A549 (cell line): Measurements from ENCODE around the gene ANXA6.

Experiments
- CEBPB ChIP-seq, 2 experiments: fragments of >200 bp in 1 of 2; sonication (Bioruptor Twin) in 1 of 2; formaldehyde crosslinking in 1 of 2; IDR thresholded peaks; 2 replicates each; pipeline ENCODE4 v1.6.1; 2012 to 2016
- CTCF ChIP-seq: fragments of >200 bp; sonication (Bioruptor Twin); formaldehyde crosslinking; IDR thresholded peaks from 3 replicates; pipeline ENCODE4 v1.5.1; 2016
- ELK1 ChIP-seq: fragments of 150-350 bp; IDR thresholded peaks from 2 replicates; pipeline ENCODE4 v1.6.1; 2014; ENCODE audit warnings: low read depth, mild to moderate bottlenecking, low read length
- HDAC2 ChIP-seq: fragments of 200-600 bp; sonication (generic); IDR thresholded peaks from 2 replicates; pipeline ENCODE4 v1.6.1; 2016
- JUN ChIP-seq, 2 experiments: fragments of >200 bp; sonication (Bioruptor Twin); formaldehyde crosslinking; IDR thresholded peaks; 2 replicates in 1 of 2; 3 replicates in 1 of 2; pipeline ENCODE4 v1.6.1; 2016 to 2017
- KDM5A ChIP-seq: fragments of 200-600 bp; sonication (generic); IDR thresholded peaks from 2 replicates; pipeline ENCODE4 v1.6.1; 2016; ENCODE audit warnings: antibody characterized with exemption, mild to moderate bottlenecking
- MAFK ChIP-seq: fragments of 450-650 bp; IDR thresholded peaks from 2 replicates; pipeline ENCODE4 v1.6.1; 2014; ENCODE audit not compliant: partially characterized antibody
- MYC ChIP-seq: IDR thresholded peaks from 2 replicates; pipeline ENCODE4 v1.6.1; 2012; ENCODE audit warnings: mild to moderate bottlenecking, inconsistent platforms, low read length, improper control_type of control experiment, borderline replicate concordance
- NPAS2 ChIP-seq: fragments of 250-450 bp; sonication (Bioruptor Pico); IDR thresholded peaks from 2 replicates; pipeline ENCODE4 v1.8.0; 2022; ENCODE audit warnings: mild to moderate bottlenecking, moderate library complexity, borderline replicate concordance
- PBX3 ChIP-seq: IDR thresholded peaks from 2 replicates; pipeline ENCODE4 v1.6.1; 2012
- PHF8 ChIP-seq: fragments of 200-600 bp; sonication (generic); IDR thresholded peaks from 2 replicates; pipeline ENCODE4 v1.6.1; 2016; ENCODE audit warnings: low read depth, mild to moderate bottlenecking, antibody characterized with exemption, moderate library complexity, borderline replicate concordance
- POLR2A ChIP-seq: IDR thresholded peaks from 2 replicates; pipeline ENCODE4 v1.6.1; 2012; ENCODE audit warnings: mild to moderate bottlenecking, low read length
- RAD21 ChIP-seq, 2 experiments: fragments of >200 bp in 1 of 2; sonication (Bioruptor Twin) in 1 of 2; formaldehyde crosslinking in 1 of 2; IDR thresholded peaks in 1 of 2; conservative IDR thresholded peaks in 1 of 2; 2 replicates in 1 of 2; 3 replicates in 1 of 2; pipeline ENCODE4 v1.6.1; 2012 to 2018; ENCODE audit warnings: inconsistent platforms in 1 of 2
- RFX5 ChIP-seq: fragments of 450-650 bp; IDR thresholded peaks from 2 replicates; pipeline ENCODE4 v1.7.1; 2014; ENCODE audit warnings: antibody characterized with exemption, mild to moderate bottlenecking, moderate library complexity

GRCh38 chr5:151096001-151096373 is 61.6 kb downstream of the ANXA6 start:
- TF ChIP-seq CTCF: no peak
- TF ChIP-seq HDAC2: no peak
- TF ChIP-seq POLR2A: no peak
- no peak for TF ChIP-seq KDM5A
- TF ChIP-seq JUN (IDR thresholded peaks at IDR 0.05): no peak
- TF ChIP-seq PBX3: no peak
- no peak for TF ChIP-seq ELK1
- TF ChIP-seq MAFK: no peak
- TF ChIP-seq RAD21 (conservative IDR thresholded peaks at IDR 0.05 in 1 of 2, IDR thresholded peaks at IDR 0.05 in 1 of 2): no peak
- TF ChIP-seq PHF8: no peak
- TF ChIP-seq NPAS2 (CRISPR knock-in tag): no peak
- no peak for TF ChIP-seq RFX5
- TF ChIP-seq CEBPB (IDR thresholded peaks at IDR 0.05): no peak
- TF ChIP-seq MYC: no peak
